Activated CD4-positive, alpha-beta T cell treated with anti-CD3 and anti-CD28 coated beads, Interleukin-2, amount 50 U/mL, for 1 hour (primary cell): Measurements from ENCODE around the gene ESPL1.
"Not testable (repeated sequence)": the region's sequence is repeated elsewhere in the genome, so short reads cannot be mapped to it uniquely, and the experiment has no call there.

Experiments used
- DNase-seq: peaks from one replicate; pipeline ENCODE4 v3.0.0-alpha.2; 2020

ESPL1 gene

DNA sequence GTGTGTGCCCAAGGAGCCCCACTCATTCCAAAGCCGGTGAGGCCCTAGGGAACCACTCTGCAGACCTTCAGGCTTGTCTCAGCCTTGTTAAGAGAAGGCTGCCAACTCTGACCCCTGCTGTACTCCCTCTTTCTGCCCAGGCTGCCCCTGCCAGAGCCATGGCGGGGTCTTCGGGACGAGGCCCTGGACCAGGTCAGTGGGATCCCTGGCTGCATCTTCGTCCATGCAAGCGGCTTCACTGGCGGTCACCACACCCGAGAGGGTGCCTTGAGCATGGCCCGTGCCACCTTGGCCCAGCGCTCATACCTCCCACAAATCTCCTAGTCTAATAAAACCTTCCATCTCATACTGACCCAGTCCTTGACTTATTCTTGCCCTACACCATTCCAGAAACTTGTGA, 38.7 kb downstream of the ESPL1 start:
- no peak for DNase-seq

DNA sequence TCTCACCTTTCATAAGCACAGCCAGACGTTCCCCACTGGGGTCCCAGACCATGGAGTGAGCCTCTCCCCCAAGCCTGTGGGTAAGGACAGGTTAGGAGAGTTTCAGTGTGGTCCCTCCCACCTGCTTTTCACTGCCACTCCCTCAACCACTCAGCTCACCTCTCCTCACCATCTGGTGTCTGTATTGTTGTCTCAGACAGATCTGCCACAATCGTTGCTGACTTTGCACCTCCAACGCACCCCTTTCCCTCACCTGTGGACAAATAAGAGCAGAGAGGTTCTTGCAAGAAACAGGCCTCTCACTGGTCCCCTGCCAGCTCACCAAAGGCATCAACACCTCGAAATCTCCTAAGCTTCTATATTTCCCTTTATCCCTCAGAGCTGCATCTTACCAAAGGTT, 40.2 kb downstream of the ESPL1 start:
- DNase-seq = no peak

DNA sequence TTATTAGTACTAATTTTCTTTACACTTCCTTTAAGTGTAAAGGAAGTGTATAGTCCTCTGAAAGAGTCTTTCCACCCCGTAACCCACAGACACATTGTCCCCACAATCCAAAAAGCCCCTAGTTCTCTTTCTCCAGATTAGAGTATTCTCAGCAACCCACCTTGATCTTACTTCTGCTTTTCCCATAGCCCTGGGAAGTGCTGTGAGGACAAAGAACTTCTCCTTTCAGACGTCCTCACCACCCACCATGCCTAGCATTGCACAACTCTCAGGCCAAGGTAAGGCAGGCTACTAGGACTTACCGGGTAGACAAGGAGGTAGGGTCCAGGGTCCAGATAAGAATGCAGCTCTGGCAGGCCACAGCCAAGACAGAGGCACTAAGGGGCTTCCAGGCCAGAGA, 45.9 kb downstream of the ESPL1 start:
- DNase-seq = no peak

DNA sequence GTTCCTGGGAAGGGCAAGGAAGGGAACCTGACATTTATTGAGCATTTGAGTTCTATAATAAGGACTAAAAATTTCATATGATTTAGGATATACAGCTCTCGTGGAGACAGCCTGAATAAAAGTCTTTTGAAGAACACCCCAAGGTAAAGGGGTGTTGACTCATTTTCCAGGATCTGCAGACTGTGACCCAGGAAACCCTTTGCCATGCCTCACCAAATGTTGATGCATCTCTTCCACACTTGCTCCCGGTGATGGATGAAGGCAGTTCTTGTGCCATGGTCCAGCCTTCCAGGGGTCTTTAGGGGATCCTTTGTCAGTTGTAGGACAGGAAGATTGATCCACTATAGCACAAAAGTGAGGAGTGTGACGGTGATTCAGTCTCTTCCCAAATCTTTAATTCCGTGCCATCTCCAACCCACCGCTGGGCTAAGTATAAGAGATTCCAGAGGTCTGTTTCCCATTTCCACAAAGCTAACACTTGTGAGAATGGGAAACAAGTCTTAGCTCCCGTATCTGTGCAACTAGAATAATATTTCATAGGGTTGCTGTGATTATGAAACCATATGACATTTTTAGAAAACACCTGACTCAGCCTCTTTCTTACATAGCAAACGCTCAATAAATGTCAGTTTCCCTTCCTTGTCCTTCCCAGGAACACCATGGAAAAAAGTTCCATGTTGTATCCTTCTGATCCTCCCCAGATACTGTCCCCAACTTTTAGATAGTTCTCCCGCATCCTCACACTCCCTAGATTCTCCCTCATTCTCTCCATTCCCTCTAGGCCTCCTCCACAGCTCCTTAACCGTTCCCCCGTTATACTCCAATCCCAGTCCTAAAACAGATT, 52.5 kb downstream of the ESPL1 start:
- DNase-seq = no peak

DNA sequence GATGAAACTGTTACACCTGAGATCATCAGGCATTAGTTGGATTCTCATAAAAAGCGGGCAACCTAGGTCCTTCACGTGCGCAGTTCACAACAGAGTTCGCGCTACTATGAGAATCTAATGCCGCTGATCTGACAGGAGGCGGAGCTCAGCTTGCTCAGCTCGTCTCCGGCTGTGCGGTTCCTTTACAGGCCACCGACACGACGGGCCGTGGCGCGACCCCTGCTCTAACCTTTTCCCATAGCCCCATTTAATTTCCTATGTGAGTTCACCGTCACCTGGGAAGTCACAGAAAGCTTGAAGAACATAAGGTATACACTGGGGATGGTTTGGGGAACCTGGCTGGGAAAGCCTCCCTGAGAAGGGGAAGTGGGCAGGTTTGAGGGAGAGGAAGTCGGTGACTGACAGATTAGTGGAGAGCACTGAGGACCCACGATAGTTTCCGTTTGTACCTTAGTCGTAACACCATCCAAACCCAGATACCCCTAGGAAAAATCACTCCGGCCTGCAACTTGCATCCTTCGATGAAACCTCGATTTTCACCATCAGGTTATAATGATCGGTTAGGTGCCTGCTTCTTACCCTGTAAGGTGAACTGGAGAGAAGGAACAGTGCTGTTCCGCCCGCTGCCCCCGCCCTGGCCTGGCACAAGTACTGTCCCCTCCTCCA, 56.1 kb downstream of the ESPL1 start:
- peak; percentile 48 for DNase-seq

DNA sequence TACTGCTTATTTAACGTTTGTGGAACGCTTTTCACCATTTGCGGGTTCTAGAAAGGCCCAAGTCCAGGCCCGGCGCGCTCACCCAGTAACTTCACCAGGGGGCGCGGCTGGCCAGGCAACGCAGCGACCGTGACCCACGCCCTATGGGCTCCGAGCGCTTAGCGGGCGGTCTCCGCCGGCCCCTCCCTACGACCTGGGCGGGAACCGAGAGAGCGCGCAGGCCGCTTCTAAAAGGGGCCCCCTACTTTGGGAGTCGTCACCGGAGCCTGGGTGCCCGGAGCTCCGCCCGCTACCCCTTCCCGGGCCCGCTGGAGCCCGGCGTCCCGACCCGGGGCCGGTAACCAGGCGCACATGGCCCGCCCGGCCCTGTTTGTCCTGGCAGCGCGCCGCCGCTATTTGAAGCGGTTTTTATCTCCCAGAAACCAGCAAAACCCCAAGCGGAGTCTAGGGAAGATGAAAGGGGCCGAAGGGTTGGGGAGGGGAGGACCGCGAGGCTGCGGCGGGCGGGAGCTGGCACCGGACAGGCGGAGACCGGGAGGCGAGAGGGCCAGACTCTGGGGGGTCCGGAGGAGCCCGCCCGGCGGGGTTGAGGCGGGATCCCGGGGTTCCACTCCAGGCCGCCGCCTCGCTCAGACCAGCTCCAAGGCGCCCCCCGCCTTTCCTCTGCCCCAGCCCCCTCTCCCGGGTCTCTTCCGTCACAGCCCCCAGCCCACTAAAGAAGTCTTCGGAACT, 56.8 kb downstream of the ESPL1 start:
- DNase-seq = peak; percentile 78

DNA sequence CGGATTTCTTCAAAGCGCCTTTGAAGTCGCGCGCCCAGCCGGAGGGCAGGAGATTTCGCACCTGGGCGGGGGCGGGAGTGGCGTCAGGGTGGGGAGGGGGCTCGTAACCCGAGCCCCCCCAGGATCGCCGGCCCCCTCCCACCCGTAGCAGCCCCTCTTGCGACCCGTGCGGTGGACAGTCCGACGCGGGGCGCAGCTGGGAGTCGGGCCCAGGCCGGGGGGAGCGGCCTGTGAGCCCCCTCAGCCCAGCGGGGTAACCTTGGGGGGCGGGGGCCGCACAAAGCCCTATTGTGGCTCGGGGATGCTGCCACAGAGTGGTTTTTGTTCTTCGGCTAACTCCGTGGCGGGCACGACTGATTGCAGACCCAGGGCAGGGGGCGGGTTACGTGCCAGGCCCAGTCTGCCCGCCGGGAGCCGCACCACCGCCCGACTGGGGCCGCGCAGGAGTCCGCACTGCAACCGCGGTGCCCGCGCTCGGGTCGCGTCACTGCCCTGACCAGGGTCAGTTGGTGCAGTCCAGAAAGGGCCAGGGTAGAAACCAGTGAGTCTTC, 57.5 kb downstream of the ESPL1 start:
- no peak for DNase-seq

DNA sequence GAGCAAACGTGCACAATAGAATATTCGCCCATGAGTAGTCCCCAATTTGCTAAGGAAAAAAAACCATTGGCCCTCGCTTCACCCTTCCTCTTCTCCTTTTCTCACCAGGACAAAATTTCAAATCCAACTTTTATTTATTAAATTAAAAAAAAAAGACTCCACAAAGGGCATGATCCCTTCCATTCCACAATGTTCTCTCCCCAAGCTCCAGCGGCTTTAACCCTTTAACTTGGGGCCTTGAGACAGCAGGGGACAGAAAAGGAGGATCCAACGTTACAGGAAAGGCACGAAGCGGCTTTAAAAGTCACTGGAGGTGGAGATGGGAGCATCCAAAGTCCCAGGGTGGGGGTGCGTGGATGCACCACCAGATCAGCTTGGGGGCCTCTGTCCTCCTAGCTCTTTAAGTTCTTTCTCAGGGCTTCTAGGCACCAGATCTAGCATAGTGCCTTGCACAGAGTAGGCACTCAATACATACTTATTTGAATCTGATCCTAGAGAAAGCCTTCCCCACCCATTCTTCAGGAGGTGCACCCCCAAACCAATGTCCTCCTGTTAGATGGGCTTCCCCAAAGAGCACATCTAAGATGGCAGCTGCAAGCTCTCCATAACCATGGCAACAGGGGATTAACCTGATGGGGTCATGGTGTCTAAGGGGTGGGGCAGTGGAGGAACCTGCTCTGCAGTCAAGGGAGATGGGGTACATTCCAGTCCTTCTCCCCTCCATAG, 58.5 kb downstream of the ESPL1 start:
- DNase-seq = no peak

DNA sequence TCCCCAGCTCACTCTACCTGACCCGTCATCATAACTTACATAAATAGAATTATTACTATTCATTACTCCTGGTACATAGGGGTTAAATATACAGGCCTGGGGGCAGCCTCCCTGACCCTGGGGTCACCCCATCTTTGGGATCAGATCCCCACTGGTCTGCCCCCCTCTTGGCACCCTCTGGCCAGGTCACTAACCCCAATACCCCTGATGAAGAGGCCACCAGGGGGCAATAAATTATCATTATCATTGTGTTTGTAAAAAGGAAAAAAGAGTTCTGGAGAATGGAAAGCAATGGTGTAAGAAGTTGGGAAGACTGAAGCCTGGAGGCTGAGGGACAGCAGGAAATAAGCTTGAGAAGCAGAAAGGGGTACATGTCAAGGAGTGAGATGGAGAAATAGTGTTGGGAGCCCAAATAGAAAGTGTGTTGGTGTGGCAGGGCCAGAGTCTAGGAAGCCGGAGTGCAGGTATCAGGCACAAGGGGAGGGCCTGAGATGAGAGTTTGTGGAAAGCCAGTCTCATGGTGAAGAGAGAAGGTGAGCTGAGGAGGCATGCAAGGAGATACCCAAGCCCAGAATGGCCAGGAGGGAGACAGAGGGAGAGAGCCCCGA, 59.4 kb downstream of the ESPL1 start:
- no peak for DNase-seq

DNA sequence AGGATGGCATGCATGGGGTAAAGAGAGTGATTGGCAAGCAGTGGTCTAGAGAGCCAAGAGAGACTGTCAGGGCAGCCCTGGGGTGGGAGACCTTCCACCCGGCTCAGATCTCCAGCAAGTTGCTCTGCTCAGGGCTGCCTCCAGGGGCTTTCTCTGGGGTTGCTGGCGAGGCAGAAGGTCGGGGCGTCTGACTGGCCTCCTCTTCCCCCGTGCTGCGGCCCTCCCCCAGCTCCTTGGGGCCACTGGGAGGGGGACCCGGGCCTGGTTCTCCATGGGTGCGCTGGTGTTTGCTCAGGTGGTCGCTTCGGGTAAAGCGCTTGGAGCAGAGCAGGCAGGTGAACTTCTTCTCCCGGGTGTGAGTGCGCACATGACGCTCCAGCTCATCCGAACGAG, 59.9 kb downstream of the ESPL1 start:
- DNase-seq = no peak

DNA sequence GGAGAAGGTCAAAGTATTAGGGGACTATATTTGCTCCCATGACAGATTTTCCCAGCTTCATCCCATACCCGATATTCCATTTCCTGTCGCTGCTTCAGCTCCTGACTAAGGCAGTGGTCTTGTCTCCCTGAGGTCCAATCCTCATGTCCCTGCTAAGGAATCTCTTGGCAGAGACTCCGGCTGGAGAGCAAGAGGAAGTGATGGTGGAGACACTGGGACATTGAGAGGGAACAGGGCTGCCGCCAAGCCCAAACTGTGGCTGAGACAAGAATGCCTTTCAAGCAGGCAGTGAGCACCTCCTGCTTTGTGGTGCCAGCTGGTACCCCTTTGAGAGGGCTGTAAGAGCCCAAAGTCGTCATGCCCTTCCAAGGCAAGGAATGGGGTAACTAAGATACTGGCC, 62.6 kb downstream of the ESPL1 start:
- no peak for DNase-seq

DNA sequence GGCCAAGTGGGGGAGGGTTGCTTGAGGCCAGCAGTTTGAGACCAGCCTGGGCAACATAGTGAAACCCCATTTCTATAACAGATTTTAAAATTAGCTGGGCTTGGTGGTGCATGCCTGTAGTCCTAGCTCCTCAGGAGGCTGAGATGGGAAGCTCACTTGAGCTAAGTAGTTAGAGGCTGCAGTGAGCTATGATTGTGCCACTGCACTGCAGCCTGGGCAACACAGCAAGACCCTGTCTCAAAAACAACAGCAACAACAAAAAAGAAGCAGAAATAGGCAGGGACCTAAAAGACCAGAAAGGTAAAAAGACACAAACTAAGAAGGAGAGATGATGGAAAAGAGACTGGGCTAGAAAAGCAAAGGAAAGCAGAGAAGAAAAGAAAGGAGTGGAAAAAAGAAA, 64.2 kb downstream of the ESPL1 start:
- DNase-seq = not testable (repeated sequence)

DNA sequence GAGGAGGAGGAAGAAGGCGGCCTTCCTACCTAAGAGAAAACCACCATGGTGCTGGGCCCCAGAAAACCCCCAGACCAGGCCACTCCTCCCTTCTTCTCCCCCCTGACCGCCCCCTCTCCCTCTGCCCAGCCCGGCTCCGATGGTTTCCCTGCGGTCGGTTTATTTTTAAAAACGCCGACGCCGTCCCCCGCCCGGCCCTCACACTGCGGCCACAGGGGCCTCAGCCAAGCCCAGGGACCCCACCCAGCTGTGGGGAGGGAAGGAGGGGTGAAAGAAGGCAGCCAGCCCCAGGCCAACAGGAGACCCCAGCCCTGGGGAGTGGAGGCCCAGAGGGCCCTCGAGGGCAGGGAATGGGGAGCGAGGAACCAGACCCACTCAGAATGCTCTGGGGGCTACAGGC, 64.6 kb downstream of the ESPL1 start:
- DNase-seq = no peak

DNA sequence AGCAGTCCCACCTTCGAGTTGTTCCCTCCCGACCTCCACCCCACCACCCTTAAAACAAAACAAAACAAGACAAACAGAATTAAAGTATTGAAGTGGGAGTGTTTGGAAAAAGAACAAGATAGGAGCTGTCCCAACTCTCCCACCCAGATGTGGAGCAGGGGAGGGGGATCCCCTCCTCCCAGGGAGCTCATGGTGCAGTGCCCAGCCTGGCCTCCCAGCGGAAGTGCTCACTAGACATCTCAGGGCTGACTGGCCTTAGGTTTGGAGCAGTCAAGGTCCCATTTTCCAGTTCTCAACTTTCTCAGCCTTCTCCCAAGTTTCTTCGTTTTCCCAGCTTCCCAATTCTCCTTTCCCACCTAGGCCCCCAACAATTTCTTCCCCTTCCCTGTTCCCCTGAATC, 65.2 kb downstream of the ESPL1 start:
- DNase-seq = no peak

DNA sequence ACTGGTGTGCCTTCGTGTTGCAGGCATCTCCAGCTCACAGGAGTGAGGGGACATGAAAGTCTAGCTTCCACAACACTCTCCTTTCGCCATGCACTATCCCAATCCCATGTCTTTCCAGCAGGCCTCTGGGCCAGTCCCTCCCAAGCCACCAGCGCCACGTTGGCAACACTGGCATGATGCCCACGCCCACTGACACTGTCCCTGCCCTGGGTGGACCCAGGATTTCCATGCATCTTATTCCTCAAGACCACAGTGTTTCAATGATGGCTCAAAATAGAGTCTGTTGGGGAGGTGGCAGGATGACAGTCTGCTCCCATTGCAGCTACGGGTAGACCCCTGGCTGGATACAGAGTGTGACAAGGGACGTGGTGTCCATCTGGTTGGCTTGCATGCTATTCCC, 65.7 kb downstream of the ESPL1 start:
- no peak for DNase-seq

DNA sequence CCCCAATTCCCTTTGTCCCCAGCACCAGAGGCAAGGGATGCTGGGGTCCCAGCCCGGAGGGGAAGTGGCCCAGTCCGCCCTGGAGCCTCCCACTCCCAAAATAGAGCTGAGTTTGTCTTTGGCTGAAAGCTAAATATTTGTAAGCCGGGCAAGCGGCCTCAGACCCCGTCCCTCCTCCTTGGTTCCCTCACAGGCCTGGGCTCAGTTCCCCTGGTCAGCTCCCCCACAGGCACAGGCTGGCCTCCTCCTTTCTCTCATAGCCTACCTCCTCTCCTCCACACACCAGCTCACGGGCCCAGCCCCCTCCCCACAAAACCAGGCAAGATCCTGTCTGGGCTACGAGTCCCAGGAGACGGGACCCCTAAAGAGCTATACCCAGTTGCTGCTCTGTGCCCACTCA, 66.7 kb downstream of the ESPL1 start:
- DNase-seq = no peak

DNA sequence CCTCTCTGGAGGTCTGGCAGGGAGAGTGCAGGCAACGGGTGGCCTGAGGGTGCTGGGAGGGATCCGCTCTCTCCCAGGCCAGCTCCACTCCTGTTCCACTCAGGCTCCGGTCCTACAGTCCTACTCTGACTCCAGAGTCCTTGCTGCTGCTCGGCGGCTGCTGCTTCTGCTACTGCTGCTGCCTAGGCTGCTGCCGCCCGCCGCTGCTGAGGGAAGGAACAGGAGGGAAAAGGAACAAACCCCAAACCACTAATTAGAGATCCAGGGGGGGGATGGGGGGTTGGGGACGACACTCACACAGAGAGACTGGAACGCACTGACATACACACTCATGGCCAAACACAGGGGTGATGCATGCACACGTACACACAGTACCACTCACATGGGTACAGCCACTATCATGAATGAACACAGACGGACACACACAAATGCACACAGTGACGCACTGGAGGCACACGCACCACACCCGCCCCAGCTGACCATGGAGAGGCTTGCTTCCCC, 68.1 kb downstream of the ESPL1 start, which contains the start of gene SP7:
SP7 (minus strand) TSS at position 174 of the 501 bp plus-strand sequence. CDS start 708 bp downstream, outside the sequence.
- no peak for DNase-seq

DNA sequence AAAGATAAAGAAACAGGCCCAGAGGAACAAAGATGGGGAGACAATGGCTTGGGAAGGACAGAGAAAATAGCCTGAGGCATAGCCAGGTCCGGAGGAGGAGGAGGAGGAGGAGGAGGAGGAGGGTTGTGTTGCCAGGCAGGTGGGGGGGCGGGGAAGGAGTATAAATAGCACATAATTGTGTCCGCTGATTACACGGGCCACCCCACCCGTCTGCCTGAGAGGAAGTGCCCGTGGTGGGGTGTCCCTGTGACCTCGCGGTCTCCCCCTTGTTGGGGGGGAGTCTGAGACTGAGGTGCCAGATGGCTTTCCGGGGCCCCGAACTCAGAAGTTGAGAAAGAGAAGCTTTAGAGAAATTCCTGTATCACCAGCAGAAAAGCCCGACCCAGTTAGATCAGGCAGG, 69.9 kb downstream of the ESPL1 start:
- DNase-seq = no peak

DNA sequence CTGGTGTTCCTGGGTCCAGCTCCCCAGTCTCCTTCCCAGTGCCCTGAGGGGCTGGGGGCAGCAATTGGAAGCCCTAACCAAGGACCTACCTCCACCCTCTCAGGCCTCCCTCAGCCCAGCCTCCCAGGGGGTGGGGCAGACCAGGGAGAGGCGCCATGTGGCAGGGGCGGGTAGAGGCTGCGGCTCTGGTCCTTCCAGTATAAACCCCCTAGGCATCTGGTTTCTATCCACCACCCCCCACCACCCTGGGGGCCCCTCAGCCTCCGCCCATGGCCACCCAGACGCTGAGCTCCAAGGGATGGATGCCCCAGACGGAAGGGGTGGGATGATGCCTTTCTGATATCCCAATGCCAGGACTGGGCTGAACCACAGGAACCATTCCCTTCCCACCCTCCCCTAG, 70.8 kb downstream of the ESPL1 start:
- no peak for DNase-seq

DNA sequence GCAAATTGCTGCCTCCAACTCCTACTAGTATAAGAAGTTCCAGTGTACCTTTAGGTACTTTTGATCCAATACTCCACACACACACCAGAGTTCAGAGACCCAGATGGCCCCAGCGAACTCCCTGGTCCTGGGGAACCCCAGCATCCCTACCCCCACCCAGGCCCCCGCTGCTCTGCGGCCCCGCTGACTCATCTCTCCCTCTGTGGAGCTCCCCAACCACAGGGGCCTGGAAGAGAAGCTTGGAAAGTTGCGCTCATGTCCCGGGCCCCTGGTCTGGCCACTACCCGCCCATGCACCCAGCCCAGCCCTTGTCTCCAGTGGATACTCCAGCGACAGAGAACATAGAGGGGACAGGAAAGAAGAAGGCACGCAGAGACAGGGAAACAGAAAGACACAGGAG, 72.3 kb downstream of the ESPL1 start:
- DNase-seq = no peak
